Measurements from ENCODE around the gene FOXE3.

FOXE3 gene

GRCh38 chr1:47444562-47445465, 28.7 kb downstream of the FOXE3 start:
- ChIA-PET CTCF (interaction anchor here (1.1 kb wide), 1 partner anchor 266 kb away, joined by 4 read pairs; no protein-coding TSS in a partner anchor), POLR2A (no interaction called here)
- DNase-seq (ENCODE audit: low read depth, low spot score): no peak
- TF ChIP-seq CTCF (IDR thresholded peaks at IDR 0.05; ENCODE audit: insufficient read depth, low read length, missing control alignments): no peak
- peak overlapping the region; percentile 12; the same call in 1 of the 2 replicates for H3K4me3 ChIP-seq (ENCODE audit: low read depth, low read length)

GRCh38 chr1:47445823-47446550, 29.9 kb downstream of the FOXE3 start:
- TF ChIP-seq CTCF (IDR thresholded peaks at IDR 0.05; ENCODE audit: insufficient read depth, low read length, missing control alignments): no peak
- CTCF ChIA-PET: interaction anchor here (5.7 kb wide), 1 partner anchor 9 kb away, joined by 57 read pairs; the partner anchor contains the start of gene FOXD2
- H3K4me3 ChIP-seq (ENCODE audit: low read depth, low read length): no peak overlapping the region
- POLR2A ChIA-PET: no interaction called here
- no peak for DNase-seq (ENCODE audit: low read depth, low spot score)

GRCh38 chr1:47448462-47449222, 32.6 kb downstream of the FOXE3 start:
- POLR2A ChIA-PET: no interaction called here
- no peak for DNase-seq (ENCODE audit: low read depth, low spot score)
- no peak overlapping the region for H3K4me3 ChIP-seq (ENCODE audit: low read depth, low read length)
- CTCF ChIA-PET: interaction anchor here (1.1 to 5.7 kb wide), 4 partner anchors 8 to 262 kb away, joined by 3 to 57 read pairs (median 10); partner anchors contain the start of gene FOXD2
- TF ChIP-seq CTCF (IDR thresholded peaks at IDR 0.05; ENCODE audit: insufficient read depth, low read length, missing control alignments): no peak

- peak; percentile 43 for TF ChIP-seq CTCF (IDR thresholded peaks at IDR 0.05; ENCODE audit: insufficient read depth, low read length, missing control alignments)
- DNase-seq (ENCODE audit: low read depth, low spot score): no peak
- CTCF ChIA-PET: interaction anchor here (1.4 to 5.7 kb wide), 6 partner anchors 9 to 281 kb away, joined by 3 to 57 read pairs (median 8); partner anchors contain the start of gene FOXD2
- POLR2A ChIA-PET: no interaction called here
- no peak overlapping the region for H3K4me3 ChIP-seq (ENCODE audit: low read depth, low read length)
These were observed 33.9 kb downstream of the FOXE3 start for GRCh38 chr1:47449822-47450552.

- H3K4me3 ChIP-seq (ENCODE audit: low read depth, low read length): no peak overlapping the region
- no peak for TF ChIP-seq CTCF (IDR thresholded peaks at IDR 0.05; ENCODE audit: insufficient read depth, low read length, missing control alignments)
- DNase-seq (ENCODE audit: low read depth, low spot score): no peak
- CTCF ChIA-PET: interaction anchor here (1.4 to 5.7 kb wide), 5 partner anchors 14 to 280 kb away, joined by 3 to 57 read pairs (median 6); partner anchors contain the start of gene FOXD2
- POLR2A ChIA-PET: no interaction called here
These were observed 34.5 kb downstream of the FOXE3 start for GRCh38 chr1:47450606-47451005.

All from AG04449 (cell line).